Activated CD4-positive, alpha-beta T cell treated with anti-CD3 and anti-CD28 coated beads, Interleukin-10, Interleukin-2, amounts not matched to agents 100 ng/mL and 50 ng/mL, durations not matched to agents 16 hours and 8 hours (primary cell): ENCODE data around the gene MRPS10.
"Not testable (repeated sequence)": the region's sequence is repeated elsewhere in the genome, so short reads cannot be mapped to it uniquely, and the experiment has no call there.

ENCODE experiments used
- DNase-seq: peaks from one replicate; pipeline ENCODE4 v3.0.0-alpha.2; 2020

MRPS10 gene

DNA sequence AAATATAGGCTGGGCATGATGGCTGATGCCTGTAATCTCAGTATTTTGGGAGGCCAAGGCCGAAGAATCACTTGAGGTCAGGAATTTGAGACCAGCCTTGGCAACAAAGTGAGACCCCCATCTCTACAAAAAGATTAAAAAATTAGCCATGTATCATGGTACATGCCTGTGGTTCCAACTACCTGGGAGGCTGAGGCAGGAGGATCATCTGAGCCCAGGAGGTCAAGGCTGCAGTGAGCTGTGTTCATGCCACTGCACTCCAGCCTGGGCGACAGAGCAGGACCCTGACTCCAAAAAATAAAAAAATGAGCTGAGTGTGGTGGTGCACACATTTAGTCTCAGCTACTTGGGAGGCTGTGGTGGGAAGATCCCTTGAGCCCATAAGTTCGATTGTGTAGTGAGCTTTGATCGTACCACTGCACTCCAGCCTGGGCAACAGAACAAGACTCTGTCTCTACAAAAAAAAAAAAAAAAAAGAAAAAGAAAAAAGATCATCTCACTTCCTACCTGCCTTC is 12.8 kb downstream of the MRPS10 start:
- DNase-seq: no peak

- no peak for DNase-seq
Observed at GRCh38 chr6:42203183-42203582, 14.5 kb downstream of the MRPS10 start.

DNA sequence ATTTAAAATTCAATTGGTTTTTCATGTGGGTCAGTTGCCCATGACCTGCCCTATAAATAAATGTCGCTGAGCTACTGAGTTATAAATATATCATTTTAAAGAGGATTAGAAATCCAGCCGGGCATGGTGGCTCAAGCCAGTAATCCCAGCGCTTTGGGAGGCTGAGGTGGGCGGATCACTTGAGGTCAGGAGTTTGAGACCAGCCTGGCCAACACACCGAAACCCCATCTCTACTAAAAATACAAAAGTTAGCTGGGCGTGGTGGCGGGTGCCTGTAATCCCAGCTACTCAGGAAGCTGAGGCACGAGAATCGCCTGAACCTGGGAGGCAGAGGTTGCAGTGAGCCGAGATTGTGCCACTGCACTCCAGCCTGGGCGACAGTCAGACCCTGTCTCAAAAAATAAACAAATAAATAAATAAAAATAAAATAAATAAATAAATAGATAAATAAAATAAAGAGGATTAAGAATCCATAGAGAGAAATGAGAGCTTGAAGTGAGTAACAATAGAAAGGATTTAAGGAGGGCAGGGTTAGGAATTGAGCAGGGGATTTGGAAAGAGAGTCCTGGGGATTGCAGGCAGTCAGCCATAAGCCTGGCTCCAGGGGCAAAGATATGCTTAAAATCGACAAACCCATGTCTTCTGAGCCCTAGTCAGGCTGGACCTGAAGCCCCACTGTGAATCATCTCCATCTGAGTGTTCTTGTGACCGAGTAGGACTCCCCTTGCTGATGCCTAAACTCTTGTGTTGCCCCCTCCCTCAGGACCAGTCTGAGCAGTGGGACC is 15.3 kb downstream of the MRPS10 start:
- DNase-seq: not testable (repeated sequence)

GRCh38 chr6:42201382-42201781 is 16.3 kb downstream of the MRPS10 start:
- no peak for DNase-seq

- DNase-seq: no peak
Observed at GRCh38 chr6:42200035-42200434, 17.6 kb downstream of the MRPS10 start.

DNA sequence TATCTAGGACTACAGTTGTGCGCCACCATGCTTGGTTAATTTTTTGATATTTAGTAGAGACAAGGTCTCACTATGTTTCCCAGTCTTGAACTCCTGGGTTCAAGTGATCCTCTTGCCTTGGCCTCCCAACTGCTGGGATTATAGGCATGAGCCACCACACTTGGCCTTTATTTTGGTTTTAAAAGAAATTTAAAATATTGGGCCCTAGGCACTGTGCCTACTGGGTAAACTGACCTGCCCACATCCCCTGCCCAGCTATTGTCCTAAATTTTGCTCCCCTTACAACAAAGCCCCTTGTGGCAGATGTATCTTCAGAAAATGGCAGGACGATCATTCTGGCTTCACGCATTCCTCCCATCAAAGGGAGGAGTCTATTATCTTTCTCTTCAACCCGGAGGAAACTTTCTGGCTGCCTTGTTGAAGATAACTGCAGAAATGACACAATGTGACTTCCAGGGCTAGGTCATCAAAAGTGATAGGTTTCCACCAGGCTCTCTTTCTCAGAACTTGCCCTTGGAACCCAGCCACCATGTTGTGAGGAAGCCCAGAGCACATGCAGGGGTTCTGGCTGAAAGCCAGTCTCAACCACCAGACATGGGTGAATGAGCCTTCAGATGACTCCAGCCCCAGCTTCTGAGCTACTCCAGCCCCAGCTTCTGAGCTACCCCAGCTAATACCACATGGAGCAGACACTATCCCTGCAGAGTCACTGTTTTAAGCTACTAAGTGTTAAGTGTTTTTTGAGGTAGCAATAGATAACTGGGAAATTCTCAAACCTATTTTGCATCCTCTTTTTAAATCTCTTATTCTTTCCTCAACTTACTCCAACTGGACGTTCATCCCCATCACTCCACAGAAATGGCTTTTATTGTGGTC is 18.3 kb downstream of the MRPS10 start:
- no peak for DNase-seq

DNA sequence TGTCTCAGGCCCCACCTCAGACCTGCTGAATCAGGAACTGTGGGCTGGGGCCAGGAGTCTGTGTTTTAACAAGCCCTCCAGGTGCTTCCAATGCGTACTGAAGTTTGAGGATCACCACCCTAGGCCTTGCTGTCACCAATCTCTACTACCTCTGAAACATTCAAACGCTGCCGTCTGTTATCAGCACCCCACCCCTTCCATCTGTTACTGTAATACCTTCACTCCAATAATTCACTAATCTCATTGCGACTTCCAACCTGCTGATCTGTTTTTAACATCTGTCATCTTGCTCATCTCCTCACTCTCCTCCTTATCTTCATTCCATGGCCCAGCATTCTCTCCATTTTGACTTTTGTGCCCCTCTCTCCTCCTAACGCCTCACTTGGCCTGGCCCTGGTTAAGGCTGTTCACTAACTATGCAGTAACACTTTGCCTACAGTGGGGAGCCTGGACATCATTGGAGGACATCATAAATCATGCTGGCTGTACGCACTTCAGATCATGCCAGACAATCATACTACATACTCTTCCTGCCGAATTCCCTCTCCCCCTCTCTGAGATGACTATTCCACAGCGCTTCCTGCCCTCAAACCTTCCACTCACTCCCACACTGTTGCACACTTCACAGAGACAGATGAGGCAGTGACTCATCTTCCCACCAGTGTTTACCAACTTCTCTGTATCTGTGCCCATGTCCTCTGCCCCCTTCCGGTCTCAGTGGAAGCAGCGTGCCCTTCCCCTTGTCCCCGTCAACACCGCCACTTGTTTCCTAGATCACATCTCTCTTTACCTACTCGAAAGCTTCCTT is 19.9 kb downstream of the MRPS10 start:
- DNase-seq: peak; percentile 41

GRCh38 chr6:42195415-42195814 is 22.2 kb downstream of the MRPS10 start:
- DNase-seq: no peak

DNA sequence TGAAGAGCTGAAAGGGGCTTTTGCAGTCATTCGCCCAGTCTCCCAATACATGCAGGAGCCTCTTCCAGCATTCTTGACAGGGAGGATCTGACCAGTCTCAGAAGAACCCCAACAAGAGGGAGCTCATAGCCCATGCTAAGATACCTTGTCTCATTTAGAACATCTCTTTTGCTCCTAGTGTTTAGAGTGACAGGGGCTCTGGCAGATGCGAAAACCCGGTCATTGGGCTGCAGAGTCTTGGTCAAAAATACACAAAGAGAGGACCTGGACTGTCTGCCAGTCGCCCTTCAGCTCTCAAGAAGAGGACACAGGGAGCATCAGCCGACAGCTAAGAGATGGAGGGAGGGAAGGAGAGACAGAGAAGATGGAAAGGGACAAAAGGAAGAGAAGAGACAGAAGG is 23.6 kb downstream of the MRPS10 start:
- no peak for DNase-seq

DNA sequence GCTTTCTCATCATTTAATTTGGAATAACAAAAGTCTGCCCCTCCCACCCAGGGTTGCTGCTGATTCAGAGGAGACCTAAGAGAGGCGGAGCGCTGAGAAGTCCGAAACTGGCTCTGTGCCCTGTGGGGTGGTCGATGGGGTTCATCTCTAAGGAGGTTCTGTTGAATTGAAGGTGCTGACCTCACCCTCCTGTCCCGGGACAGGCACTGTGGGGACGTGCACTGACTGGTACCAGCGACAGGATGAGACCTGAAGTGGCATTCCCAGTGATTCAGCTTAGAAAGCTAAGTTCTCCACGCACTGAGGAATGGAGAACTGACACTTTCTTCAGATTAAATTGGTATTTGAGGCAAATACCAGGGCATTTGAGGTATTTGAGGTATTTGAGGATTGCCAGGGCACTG is 24.2 kb downstream of the MRPS10 start:
- no peak for DNase-seq

DNA sequence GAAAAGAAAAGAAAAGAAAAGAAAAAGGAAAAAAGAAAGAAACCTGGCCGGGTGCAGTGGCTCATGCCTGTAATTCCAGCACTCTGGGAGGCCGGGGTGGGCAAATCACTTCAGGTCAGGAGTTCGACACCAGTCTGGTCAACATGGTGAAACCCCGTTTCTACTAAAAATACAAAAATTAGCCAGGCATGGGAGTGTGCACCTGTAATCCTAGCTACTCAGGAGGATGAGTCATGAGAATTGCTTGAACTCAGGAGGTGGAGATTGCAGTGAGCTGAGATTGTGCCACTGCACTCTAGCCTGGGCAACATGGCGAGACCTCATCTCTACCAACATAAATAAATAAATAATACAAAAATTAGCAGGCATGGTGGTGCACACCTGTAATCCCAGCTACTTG is 25.3 kb downstream of the MRPS10 start:
- DNase-seq: not testable (repeated sequence)

- no peak for DNase-seq
Observed at GRCh38 chr6:42190554-42191183, 27.0 kb downstream of the MRPS10 start.

- DNase-seq: no peak
Observed at GRCh38 chr6:42188406-42188805, 29.3 kb downstream of the MRPS10 start.

- DNase-seq: no peak
Observed at GRCh38 chr6:42185597-42185996, 32.1 kb downstream of the MRPS10 start.

DNA sequence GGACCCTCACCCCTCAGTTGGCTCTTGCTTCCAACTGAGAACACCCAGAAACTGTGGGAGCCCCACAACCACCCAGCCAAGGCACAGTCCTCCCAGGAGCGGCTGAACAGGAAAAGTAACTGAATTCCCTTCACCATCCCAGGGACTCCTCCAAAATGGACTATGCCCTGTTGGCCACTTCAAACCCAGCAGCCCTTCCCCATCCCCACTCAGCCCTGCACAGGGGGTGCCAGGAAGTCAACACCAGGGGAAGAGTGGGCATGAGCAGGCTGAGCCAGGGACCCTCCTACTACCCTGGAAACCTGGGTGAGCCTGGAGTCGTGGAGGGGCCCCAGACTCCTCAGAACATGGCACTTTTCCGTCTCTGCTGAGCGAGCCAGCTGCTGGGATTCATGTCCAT is 33.2 kb downstream of the MRPS10 start:
- DNase-seq: no peak

DNA sequence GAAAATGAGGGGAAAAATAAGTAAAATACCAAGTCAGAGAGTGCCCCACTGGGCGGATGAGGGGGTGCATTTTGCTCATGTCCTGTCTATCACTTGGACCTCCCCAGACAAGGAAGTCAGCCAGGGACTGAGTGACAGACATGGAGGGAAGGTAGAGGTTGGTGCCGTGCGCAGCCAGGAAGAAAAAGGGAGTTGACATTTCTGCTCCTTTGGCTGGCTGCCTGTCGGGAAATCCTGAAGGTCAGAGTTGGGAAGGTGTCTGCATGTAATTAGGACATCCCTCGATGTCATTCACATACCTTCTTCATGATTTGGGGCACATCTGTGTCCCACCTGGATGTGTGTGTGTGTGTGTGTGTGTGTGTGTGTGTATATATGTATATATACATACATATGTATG is 35.6 kb downstream of the MRPS10 start:
- no peak for DNase-seq

DNA sequence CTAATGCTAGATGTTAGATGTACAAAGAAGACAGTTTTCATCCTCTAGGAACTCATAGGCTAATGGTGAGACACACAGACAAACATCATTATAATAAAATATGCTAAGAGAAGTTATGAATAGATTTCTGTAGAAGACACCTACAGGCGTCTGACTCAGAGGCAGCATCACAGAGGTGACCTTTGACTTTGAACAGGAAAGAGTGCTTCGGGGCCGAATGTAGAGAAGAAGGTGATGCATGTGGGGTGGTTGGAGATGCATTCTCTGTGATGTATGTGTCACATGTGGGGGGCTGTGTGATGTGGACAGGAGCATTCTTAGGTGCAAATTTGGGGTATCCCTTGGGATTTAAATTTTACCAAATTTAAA is 37.7 kb downstream of the MRPS10 start:
- no peak for DNase-seq

GRCh38 chr6:42179261-42179944 is 38.3 kb downstream of the MRPS10 start:
- no peak for DNase-seq

GRCh38 chr6:42177514-42178364 is 39.9 kb downstream of the MRPS10 start:
- DNase-seq: no peak

DNA sequence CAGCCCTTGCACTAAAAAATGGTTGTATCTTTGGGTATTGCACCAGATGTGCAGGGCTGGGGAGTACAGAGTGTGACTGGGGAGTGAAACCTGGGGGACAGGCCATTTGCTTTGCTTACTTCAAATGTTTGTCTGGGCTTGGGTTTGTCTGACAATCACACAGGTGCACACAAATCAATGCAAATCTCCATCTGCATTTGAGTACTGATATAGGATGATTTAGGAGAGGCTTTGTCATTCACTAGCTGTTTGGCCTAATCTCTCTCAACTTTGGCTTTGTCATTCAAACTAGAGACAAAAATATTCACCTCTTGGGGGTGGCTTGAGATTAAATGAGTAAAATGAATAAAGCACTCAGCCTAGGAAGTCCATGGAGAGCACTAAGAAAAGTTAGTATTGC is 40.7 kb downstream of the MRPS10 start:
- DNase-seq: no peak

- DNase-seq: no peak
Observed at GRCh38 chr6:42175860-42176259, 41.8 kb downstream of the MRPS10 start.
